HEK293T (cell line): ENCODE data around the gene TMEM207.

Experiments
- ARNT ChIP-seq: fragments of 450-650 bp; IDR thresholded peaks from 2 replicates; pipeline ENCODE4 v1.6.1; 2017; ENCODE audit warnings: mild to moderate bottlenecking
- BHLHE40 ChIP-seq: fragments of 450-650 bp; IDR thresholded peaks from 2 replicates; pipeline ENCODE4 v1.6.1; 2016; ENCODE audit warnings: mild to moderate bottlenecking, moderate library complexity, borderline replicate concordance
- CTBP1 ChIP-seq: fragments of 450-650 bp; IDR thresholded peaks from 2 replicates; pipeline ENCODE4 v1.6.1; 2016; ENCODE audit warnings: borderline replicate concordance
- ELF4 ChIP-seq: fragments of 450-650 bp; IDR thresholded peaks from 2 replicates; pipeline ENCODE4 v1.6.1; 2017; ENCODE audit warnings: antibody characterized with exemption
- FOXK2 ChIP-seq: fragments of 450-650 bp; IDR thresholded peaks from 2 replicates; pipeline ENCODE4 v1.6.1; 2016; ENCODE audit warnings: mild to moderate bottlenecking
- FOXM1 ChIP-seq: fragments of 450-650 bp; IDR thresholded peaks from 2 replicates; pipeline ENCODE4 v1.6.1; 2017; ENCODE audit warnings: mild to moderate bottlenecking, borderline replicate concordance
- L3MBTL2 ChIP-seq: fragments of 450-650 bp; conservative IDR thresholded peaks from 2 replicates; pipeline ENCODE4 v1.6.1; 2016; ENCODE audit warnings: mild to moderate bottlenecking
- LEF1 ChIP-seq: fragments of 450-650 bp; IDR thresholded peaks from 2 replicates; pipeline ENCODE4 v1.6.1; 2017; ENCODE audit warnings: mild to moderate bottlenecking, borderline replicate concordance
- NFRKB ChIP-seq: fragments of 450-650 bp; IDR thresholded peaks from 2 replicates; pipeline ENCODE4 v1.6.1; 2016; ENCODE audit warnings: mild to moderate bottlenecking, moderate library complexity
- SP1 ChIP-seq: fragments of 450-650 bp; IDR thresholded peaks from 2 replicates; pipeline ENCODE4 v1.6.1; 2017
- SUZ12 ChIP-seq: fragments of 450-650 bp; IDR thresholded peaks from 2 replicates; pipeline ENCODE4 v1.6.1; 2016; ENCODE audit warnings: mild to moderate bottlenecking
- TARDBP ChIP-seq: fragments of 450-650 bp; IDR thresholded peaks from 2 replicates; pipeline ENCODE4 v1.6.1; 2016
- TF ChIP-seq, protein P1 (sequence below): fragments of 450-650 bp; IDR thresholded peaks from 2 replicates; pipeline ENCODE4 v1.6.1; 2016

DNA sequence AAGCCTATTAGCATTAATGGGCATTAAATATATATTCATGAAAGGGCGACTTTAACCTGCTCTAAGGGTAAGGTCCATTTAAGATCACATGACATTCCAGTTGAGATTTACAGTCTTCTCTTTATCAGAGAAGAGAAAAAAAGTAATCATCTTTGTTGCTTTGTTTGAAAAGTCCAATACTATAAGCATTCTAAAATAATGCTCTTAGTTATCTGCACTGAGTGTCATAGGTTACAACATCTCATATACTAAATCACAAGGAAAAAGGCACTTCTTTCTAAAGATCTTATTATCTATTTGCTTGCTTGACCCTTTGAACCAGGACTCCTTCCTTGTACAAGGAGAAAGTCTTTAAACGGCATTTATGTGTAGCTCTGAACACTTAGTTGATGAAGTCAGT, 1.4 kb downstream of the TMEM207 start:
- no peak for TF ChIP-seq SUZ12
- no peak for TF ChIP-seq FOXM1
- TF ChIP-seq, protein P1, sequence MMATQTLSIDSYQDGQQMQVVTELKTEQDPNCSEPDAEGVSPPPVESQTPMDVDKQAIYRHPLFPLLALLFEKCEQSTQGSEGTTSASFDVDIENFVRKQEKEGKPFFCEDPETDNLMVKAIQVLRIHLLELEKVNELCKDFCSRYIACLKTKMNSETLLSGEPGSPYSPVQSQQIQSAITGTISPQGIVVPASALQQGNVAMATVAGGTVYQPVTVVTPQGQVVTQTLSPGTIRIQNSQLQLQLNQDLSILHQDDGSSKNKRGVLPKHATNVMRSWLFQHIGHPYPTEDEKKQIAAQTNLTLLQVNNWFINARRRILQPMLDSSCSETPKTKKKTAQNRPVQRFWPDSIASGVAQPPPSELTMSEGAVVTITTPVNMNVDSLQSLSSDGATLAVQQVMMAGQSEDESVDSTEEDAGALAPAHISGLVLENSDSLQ: no peak
- TF ChIP-seq ELF4: no peak
- TF ChIP-seq SP1: no peak
- TF ChIP-seq TARDBP: no peak
- TF ChIP-seq CTBP1: no peak
- TF ChIP-seq ARNT: no peak
- TF ChIP-seq NFRKB: no peak
- no peak for TF ChIP-seq BHLHE40
- TF ChIP-seq L3MBTL2: no peak
- TF ChIP-seq LEF1: no peak
- no peak for TF ChIP-seq FOXK2
